Measurements from ENCODE around the gene FLAD1.

- TF ChIP-seq CTCF (conservative IDR thresholded peaks at IDR 0.05; ENCODE audit: low read depth, low read length) (no peak), SMC3 (IDR thresholded peaks at IDR 0.05; ENCODE audit: low read depth, low read length) (no peak), POLR2A (IDR thresholded peaks at IDR 0.05; ENCODE audit: low read depth, low read length) (no peak), CEBPB (IDR thresholded peaks at IDR 0.05; ENCODE audit: low read depth, low read length) (no peak), MAFK (IDR thresholded peaks at IDR 0.05; ENCODE audit: low read depth, low read length) (no peak)
Observed at GRCh38 chr1:155014709-155015508, 31.8 kb downstream of the FLAD1 start.
